ENCODE results near the gene ADGRG1.
A peak's percentile ranks its signal among the peaks of the same experiment; 100 is the strongest.

GRCh38 chr16:57621521-57622271, 6.7 kb upstream of the ADGRG1 start:
- TF ChIP-seq CTCF (IDR thresholded peaks at IDR 0.05) (no peak), POLR2A (IDR thresholded peaks at IDR 0.05) (no peak), POLR2AphosphoS5 (IDR thresholded peaks at IDR 0.05; ENCODE audit: insufficient read depth in 1 of 2, low read depth in 1 of 2) (peak in 1 of 2 donors; percentile 43)

All from vagina (tissue), 2 donors.